ENCODE data around the gene NPTX1.

NPTX1 gene

GRCh38 chr17:80475910-80476876 lies at the start of gene NPTX1:
Gene NPTX1 (minus strand): TSS chr17:80476607. CDS start chr17:80476446, 161 bp downstream.
- H3K4me3 ChIP-seq (ENCODE audit: low read length), result no peak within 1 kb of the TSS
- TF ChIP-seq, protein P1, sequence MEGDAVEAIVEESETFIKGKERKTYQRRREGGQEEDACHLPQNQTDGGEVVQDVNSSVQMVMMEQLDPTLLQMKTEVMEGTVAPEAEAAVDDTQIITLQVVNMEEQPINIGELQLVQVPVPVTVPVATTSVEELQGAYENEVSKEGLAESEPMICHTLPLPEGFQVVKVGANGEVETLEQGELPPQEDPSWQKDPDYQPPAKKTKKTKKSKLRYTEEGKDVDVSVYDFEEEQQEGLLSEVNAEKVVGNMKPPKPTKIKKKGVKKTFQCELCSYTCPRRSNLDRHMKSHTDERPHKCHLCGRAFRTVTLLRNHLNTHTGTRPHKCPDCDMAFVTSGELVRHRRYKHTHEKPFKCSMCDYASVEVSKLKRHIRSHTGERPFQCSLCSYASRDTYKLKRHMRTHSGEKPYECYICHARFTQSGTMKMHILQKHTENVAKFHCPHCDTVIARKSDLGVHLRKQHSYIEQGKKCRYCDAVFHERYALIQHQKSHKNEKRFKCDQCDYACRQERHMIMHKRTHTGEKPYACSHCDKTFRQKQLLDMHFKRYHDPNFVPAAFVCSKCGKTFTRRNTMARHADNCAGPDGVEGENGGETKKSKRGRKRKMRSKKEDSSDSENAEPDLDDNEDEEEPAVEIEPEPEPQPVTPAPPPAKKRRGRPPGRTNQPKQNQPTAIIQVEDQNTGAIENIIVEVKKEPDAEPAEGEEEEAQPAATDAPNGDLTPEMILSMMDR (IDR thresholded peaks at IDR 0.05; ENCODE audit: insufficient read depth, low read depth, low read length, missing control alignments), result no peak
- peak; percentile 40 for DNase-seq (ENCODE audit: low read depth)

GRCh38 chr17:80523956-80524712 lies 47.7 kb upstream of the NPTX1 start:
- DNase-seq (ENCODE audit: low read depth), result no peak
- TF ChIP-seq, protein P1 (IDR thresholded peaks at IDR 0.05; ENCODE audit: insufficient read depth, low read depth, low read length, missing control alignments), result no peak
- no peak overlapping the region for H3K4me3 ChIP-seq (ENCODE audit: low read length)

GRCh38 chr17:80523054-80523744 lies 46.8 kb upstream of the NPTX1 start:
- TF ChIP-seq, protein P1 (IDR thresholded peaks at IDR 0.05; ENCODE audit: insufficient read depth, low read depth, low read length, missing control alignments), result no peak
- H3K4me3 ChIP-seq (ENCODE audit: low read length), result no peak overlapping the region
- no peak for DNase-seq (ENCODE audit: low read depth)

GRCh38 chr17:80520810-80521455 lies 44.5 kb upstream of the NPTX1 start:
- no peak overlapping the region for H3K4me3 ChIP-seq (ENCODE audit: low read length)
- TF ChIP-seq, protein P1 (IDR thresholded peaks at IDR 0.05; ENCODE audit: insufficient read depth, low read depth, low read length, missing control alignments), result no peak
- DNase-seq (ENCODE audit: low read depth), result no peak

- no peak for DNase-seq (ENCODE audit: low read depth)
- no peak overlapping the region for H3K4me3 ChIP-seq (ENCODE audit: low read length)
- TF ChIP-seq, protein P1 (IDR thresholded peaks at IDR 0.05; ENCODE audit: insufficient read depth, low read depth, low read length, missing control alignments), result no peak
Measured at GRCh38 chr17:80519091-80519781, 42.8 kb upstream of the NPTX1 start.

GRCh38 chr17:80518392-80518791 lies 42.0 kb upstream of the NPTX1 start:
- H3K4me3 ChIP-seq (ENCODE audit: low read length), result no peak overlapping the region
- DNase-seq (ENCODE audit: low read depth), result no peak
- TF ChIP-seq, protein P1 (IDR thresholded peaks at IDR 0.05; ENCODE audit: insufficient read depth, low read depth, low read length, missing control alignments), result no peak

Data from epithelial cell of esophagus (primary cell).